Stomach (tissue), 9 donors: ENCODE measurements around the gene UTP3. TPM values are rescaled to one million over a fixed set of nuclear protein-coding genes. Genes with fewer than 3 reads are reported as not detected.

Experiments used
- DNase-seq, 2 donors: peaks; one replicate each; pipeline versions ENCODE4 v3.0.0 to v3.0.0-alpha.2; 2013 to 2019
- H3K27ac ChIP-seq, 5 donors: fragments of 200-600 bp in 4 of 5; sonication (generic) in 4 of 5; one replicate each; pipeline ENCODE4 v1.5.1; 2013 to 2019; ENCODE audit warnings: mild to moderate bottlenecking in 1 of 5, moderate library complexity in 1 of 5
- H3K27me3 ChIP-seq, 3 donors: fragments of 200-600 bp; sonication (generic); one replicate each; pipeline ENCODE4 v1.5.1; 2017 to 2019; ENCODE audit warnings: mixed run types in 1 of 3
- H3K36me3 ChIP-seq, 4 donors: fragments of 200-600 bp; sonication (generic); 1 replicate in 3 of 4; 2 replicates in 1 of 4; pipeline ENCODE4 v1.5.1; 2016 to 2019
- H3K4me1 ChIP-seq, 4 donors: fragments of 200-600 bp; sonication (generic); one replicate each; pipeline ENCODE4 v1.5.1; 2016 to 2019
- H3K4me3 ChIP-seq, 4 donors: fragments of 200-600 bp; sonication (generic) in 3 of 4; one replicate each; pipeline ENCODE4 v1.5.1; 2016 to 2019; ENCODE audit warnings: mild to moderate bottlenecking in 1 of 4
- H3K9me3 ChIP-seq, 4 donors: fragments of 200-600 bp; sonication (generic); one replicate each; pipeline ENCODE4 v1.5.1; 2016 to 2019
- EP300 ChIP-seq: sonication (generic); formaldehyde crosslinking; IDR thresholded peaks from one replicate; pipeline ENCODE4 v1.6.1; 2017; ENCODE audit warnings: antibody characterized with exemption
- POLR2A ChIP-seq, 4 donors: fragments of 450-650 bp; IDR thresholded peaks; one replicate each; pipeline ENCODE4 v1.6.1; 2016; ENCODE audit warnings: antibody characterized with exemption in 4 of 4, control low read depth in 2 of 4, mild to moderate bottlenecking in 1 of 4, moderate library complexity in 1 of 4
- POLR2AphosphoS5 ChIP-seq, 3 donors: sonication (generic); formaldehyde crosslinking; IDR thresholded peaks; one replicate each; pipeline ENCODE4 v1.6.1; 2016; ENCODE audit warnings: antibody characterized with exemption in 3 of 3
- WGBS, 5 donors: extraction: QIAGEN DNeasy Blood & Tissue Kit in 3 of 5; methylation state at CpG; one replicate each; pipeline versions ENCODE4 v1.1.5 to v1.1.7; 2013 to 2018; 5-methylcytosine and 5-hydroxymethylcytosine counted together
- intact Hi-C: fragments of 100-400 bp; cut with DNase I; formaldehyde crosslinking; loops from one replicate; pipeline ENCODE4 v1.15.1; 2023; ENCODE audit warnings: low total_unique reads
- polyA plus RNA-seq, 3 donors: library from polyadenylated mRNA; stranded (reverse); fragments of 200-250 nt; gene quantifications; one replicate each; pipeline ENCODE4 v1.2.3, GENCODE V29; 2013
- small RNA-seq, 4 donors: library from RNA; depleted of rRNA; stranded (forward); fragments of <200 nt; gene quantifications; one replicate each; pipeline ENCODE3, GENCODE V24; 2016
- total RNA-seq, 5 donors: library from RNA; depleted of rRNA; stranded (reverse); fragments of >200 nt; gene quantifications; one replicate each; pipeline versions ENCODE4 v1.1.0 to v1.2.3, GENCODE V29; 2014 to 2016
- TF ChIP-seq, protein P1 (sequence below), 7 experiments: fragments of 450-650 bp in 4 of 7; fragments of 200-600 bp in 3 of 7; sonication (generic) in 3 of 7; IDR thresholded peaks; one replicate each; pipeline ENCODE4 v1.5.1; 2016 to 2019; ENCODE audit warnings: antibody characterized with exemption in 7 of 7, control low read depth in 2 of 7, mild to moderate bottlenecking in 1 of 7
- donor health status: healthy with polysubstance abuse.
- donor health status: Bipolar disorder and iron deficiency.
- donor health status: healthy.

Gene UTP3
- total and polyA plus RNA-seq, 8 donors, result 11.3 to 22.2 (median 18.5) TPM

DNA sequence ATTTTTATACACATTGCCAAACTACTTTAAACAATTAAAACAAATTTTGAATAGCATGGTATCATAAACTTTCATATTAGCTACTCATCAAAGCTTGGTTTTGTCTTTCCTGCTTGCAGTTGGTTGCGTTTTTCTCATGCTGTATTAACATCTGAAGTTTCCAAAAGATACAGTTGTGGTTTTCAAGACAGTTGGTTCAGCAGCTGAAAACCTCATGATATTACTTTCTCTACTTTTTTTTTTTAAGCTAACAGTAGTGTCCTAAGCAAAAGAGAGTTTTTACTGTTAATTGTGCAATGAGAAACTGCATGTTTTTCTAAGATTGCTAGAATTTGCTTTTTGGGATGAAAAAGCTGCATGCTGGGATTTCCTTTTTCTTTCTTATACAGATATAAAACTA, 48.7 kb downstream of the UTP3 start:
- H3K9me3 ChIP-seq, result no peaks in the 10 kb centered on the region
- no peaks in the 10 kb centered on the region for H3K36me3 ChIP-seq
- no peak overlapping the region for H3K4me3 ChIP-seq
- no peak overlapping the region for H3K27ac ChIP-seq
- peaks cover 8 to 70% (median 39%) of the 10 kb centered on the region in 4 donors for H3K4me1 ChIP-seq
- DNase-seq, result no peak
- intact Hi-C loops, result no loop called here
- TF ChIP-seq, protein P1, sequence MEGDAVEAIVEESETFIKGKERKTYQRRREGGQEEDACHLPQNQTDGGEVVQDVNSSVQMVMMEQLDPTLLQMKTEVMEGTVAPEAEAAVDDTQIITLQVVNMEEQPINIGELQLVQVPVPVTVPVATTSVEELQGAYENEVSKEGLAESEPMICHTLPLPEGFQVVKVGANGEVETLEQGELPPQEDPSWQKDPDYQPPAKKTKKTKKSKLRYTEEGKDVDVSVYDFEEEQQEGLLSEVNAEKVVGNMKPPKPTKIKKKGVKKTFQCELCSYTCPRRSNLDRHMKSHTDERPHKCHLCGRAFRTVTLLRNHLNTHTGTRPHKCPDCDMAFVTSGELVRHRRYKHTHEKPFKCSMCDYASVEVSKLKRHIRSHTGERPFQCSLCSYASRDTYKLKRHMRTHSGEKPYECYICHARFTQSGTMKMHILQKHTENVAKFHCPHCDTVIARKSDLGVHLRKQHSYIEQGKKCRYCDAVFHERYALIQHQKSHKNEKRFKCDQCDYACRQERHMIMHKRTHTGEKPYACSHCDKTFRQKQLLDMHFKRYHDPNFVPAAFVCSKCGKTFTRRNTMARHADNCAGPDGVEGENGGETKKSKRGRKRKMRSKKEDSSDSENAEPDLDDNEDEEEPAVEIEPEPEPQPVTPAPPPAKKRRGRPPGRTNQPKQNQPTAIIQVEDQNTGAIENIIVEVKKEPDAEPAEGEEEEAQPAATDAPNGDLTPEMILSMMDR (IDR thresholded peaks at IDR 0.05), result no peak
- TF ChIP-seq EP300 (no peak), POLR2A (IDR thresholded peaks at IDR 0.05) (no peak), POLR2AphosphoS5 (IDR thresholded peaks at IDR 0.05) (no peak)
- H3K27me3 ChIP-seq, result no peaks in the 10 kb centered on the region
- 47 to 82% (median 81%) methylated on average over 1 of the region's 1 CpG for WGBS, 5 donors

GRCh38 chr4:70737409-70737808, 49.1 kb downstream of the UTP3 start:
- intact Hi-C loops, result no loop called here
- no peak for DNase-seq
- 83 to 94% (median 84%) methylated on average over 2 of the region's 2 CpGs for WGBS, 5 donors
- Histone ChIP-seq H3K27me3 (no peaks in the 10 kb centered on the region), H3K4me3 (no peak overlapping the region), H3K9me3 (no peaks in the 10 kb centered on the region), H3K36me3 (no peaks in the 10 kb centered on the region), H3K27ac (no peak overlapping the region), H3K4me1 (peaks cover 8 to 74% (median 41%) of the 10 kb centered on the region in 4 donors)
- TF ChIP-seq EP300 (no peak), POLR2AphosphoS5 (IDR thresholded peaks at IDR 0.05) (no peak), POLR2A (IDR thresholded peaks at IDR 0.05) (no peak)
- TF ChIP-seq, protein P1 (IDR thresholded peaks at IDR 0.05), result no peak

- peaks cover 0 to 73% (median 38%) of the 10 kb centered on the region in 4 donors for H3K4me1 ChIP-seq
- no peaks in the 10 kb centered on the region for H3K36me3 ChIP-seq
- H3K9me3 ChIP-seq, result no peaks in the 10 kb centered on the region
- no peak overlapping the region for H3K4me3 ChIP-seq
- H3K27me3 ChIP-seq, result no peaks in the 10 kb centered on the region
- H3K27ac ChIP-seq, result peak overlapping the region in 3 of 5 donors; percentile 41 to 52 (median 42)
- peak in 1 of 2 donors; percentile 37 for DNase-seq
- TF ChIP-seq POLR2AphosphoS5 (IDR thresholded peaks at IDR 0.05), result no peak
- TF ChIP-seq EP300, result no peak
- TF ChIP-seq, protein P1 (IDR thresholded peaks at IDR 0.05), result no peak
- no peak for TF ChIP-seq POLR2A (IDR thresholded peaks at IDR 0.05)
- WGBS, 5 donors, result 33 to 62% (median 54%) methylated on average over 6 of the region's 6 CpGs
- intact Hi-C loops, result no loop called here
Observed at GRCh38 chr4:70739496-70740337, 51.4 kb downstream of the UTP3 start.

Small RNAs within 50 kb of the gene (small RNA-seq; reads per million reads assigned to genes)
- gene RNU6-520P, result 0 reads per million in 4 donors
- 0 reads per million in 4 donors for gene RNU6-784P

Other genes with a start within 250 kb of the UTP3 start
- not detected for gene MUC7, start 216.3 kb upstream of the UTP3 start, total RNA-seq
- gene MUC7, start 216.3 kb upstream of the UTP3 start, polyA plus RNA-seq, result not detected
- gene AMTN, start 170.0 kb upstream of the UTP3 start, total RNA-seq, result not detected
- gene AMTN, start 170.0 kb upstream of the UTP3 start, polyA plus RNA-seq, result under 1 TPM in 1 of 3 donors, not detected in 2; 0.23 TPM
- not detected for gene AMBN, start 96.3 kb upstream of the UTP3 start, total RNA-seq
- not detected for gene AMBN, start 96.3 kb upstream of the UTP3 start, polyA plus RNA-seq
- gene ENAM, start 59.8 kb upstream of the UTP3 start, total RNA-seq, result 1 to 10 TPM in 1 of 5 donors, under 1 TPM in 2, not detected in 2; 0.14 to 1.7 (median 0.45) TPM
- gene ENAM, start 59.8 kb upstream of the UTP3 start, polyA plus RNA-seq, result under 1 TPM; 0.20 to 0.92 (median 0.44) TPM
- 100 to 1,000 TPM in 1 of 5 donors, 10 to 100 TPM in 3, 1 to 10 TPM in 1; 5.5 to 284 (median 25.0) TPM for gene JCHAIN, start 22.0 kb upstream of the UTP3 start, total RNA-seq
- 100 to 1,000 TPM in 2 of 3 donors, 10 to 100 TPM in 1; 49.4 to 167 (median 136) TPM for gene JCHAIN, start 22.0 kb upstream of the UTP3 start, polyA plus RNA-seq
- gene RUFY3, start 33.4 kb downstream of the UTP3 start, total RNA-seq, result 100 to 1,000 TPM in 2 of 5 donors, 10 to 100 TPM in 3; 39.7 to 120 (median 94.5) TPM
- gene RUFY3, start 33.4 kb downstream of the UTP3 start, polyA plus RNA-seq, result 10 to 100 TPM; 13.2 to 20.4 (median 14.4) TPM
- 10 to 100 TPM; 24.0 to 86.5 (median 60.0) TPM for gene GRSF1, start 151.4 kb downstream of the UTP3 start, total RNA-seq
- gene GRSF1, start 151.4 kb downstream of the UTP3 start, polyA plus RNA-seq, result 10 to 100 TPM; 40.4 to 61.6 (median 52.9) TPM
- gene MOB1B, start 213.8 kb downstream of the UTP3 start, total RNA-seq, result 10 to 100 TPM in 3 of 5 donors, 1 to 10 TPM in 1, under 1 TPM in 1; 0.87 to 48.8 (median 16.7) TPM
- gene MOB1B, start 213.8 kb downstream of the UTP3 start, polyA plus RNA-seq, result 1 to 10 TPM; 3.7 to 4.7 (median 4.3) TPM